ENCODE results near the gene KAT6B.

KAT6B gene

DNA sequence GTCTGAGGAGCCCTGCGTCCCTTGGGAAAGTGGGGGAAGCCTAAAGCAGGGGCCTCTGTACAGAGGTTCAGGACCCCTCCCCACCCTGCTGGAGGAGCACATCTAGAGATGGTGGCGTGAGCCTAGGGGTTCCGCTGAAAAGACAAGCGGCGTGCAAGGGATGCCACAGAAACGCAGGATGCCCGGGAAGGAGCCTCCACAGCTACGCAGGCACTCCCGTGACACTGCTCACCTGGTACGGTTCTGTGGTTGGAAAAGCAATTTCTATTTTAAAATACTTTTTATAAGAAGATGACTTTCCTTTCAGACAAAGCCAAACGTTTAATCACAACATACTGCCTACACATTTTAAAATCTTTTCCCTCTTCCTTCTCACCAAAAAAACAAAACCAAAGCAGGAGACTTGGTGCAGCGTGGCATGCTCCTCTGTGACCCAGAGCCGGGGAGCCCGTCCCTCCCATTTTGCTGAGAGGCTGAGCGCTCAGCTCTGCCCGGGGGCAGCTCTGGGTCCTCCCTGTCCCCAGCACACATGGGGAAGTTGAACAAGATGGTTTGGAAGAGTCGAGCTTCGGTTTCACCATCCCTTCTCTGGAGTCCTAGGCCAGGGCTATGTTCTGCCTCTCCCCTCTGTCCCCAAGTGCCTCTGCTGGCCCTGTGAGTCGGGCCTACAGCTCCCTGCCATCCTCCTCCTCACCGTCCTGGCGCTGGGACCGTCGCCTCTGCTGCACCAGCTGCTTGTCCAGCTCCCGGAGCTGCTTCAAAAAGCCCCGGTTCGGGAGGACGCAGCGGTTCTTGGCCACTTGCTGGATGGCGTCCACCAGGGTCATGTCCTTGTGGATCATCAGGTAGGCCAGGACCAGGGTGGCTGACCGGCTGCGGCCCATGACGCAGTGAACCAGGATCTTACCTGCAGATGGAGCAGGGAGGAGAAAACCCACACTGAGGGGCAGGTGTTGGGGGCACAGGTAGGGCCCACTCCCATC lies 211.1 kb downstream of the KAT6B start:
- ChIA-PET CTCF (interaction anchor here (0.6 to 1.7 kb wide), 4 partner anchors 10 to 198 kb away, joined by 3 to 4 read pairs (median 4); partner anchors contain the start of gene COMTD1), POLR2A (no interaction called here)
- TF ChIP-seq, protein P1, sequence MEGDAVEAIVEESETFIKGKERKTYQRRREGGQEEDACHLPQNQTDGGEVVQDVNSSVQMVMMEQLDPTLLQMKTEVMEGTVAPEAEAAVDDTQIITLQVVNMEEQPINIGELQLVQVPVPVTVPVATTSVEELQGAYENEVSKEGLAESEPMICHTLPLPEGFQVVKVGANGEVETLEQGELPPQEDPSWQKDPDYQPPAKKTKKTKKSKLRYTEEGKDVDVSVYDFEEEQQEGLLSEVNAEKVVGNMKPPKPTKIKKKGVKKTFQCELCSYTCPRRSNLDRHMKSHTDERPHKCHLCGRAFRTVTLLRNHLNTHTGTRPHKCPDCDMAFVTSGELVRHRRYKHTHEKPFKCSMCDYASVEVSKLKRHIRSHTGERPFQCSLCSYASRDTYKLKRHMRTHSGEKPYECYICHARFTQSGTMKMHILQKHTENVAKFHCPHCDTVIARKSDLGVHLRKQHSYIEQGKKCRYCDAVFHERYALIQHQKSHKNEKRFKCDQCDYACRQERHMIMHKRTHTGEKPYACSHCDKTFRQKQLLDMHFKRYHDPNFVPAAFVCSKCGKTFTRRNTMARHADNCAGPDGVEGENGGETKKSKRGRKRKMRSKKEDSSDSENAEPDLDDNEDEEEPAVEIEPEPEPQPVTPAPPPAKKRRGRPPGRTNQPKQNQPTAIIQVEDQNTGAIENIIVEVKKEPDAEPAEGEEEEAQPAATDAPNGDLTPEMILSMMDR (IDR thresholded peaks at IDR 0.05; ENCODE audit: insufficient read depth, low read length, missing control alignments) = no peak
- no peak for DNase-seq (ENCODE audit: low read depth, low spot score)
- H3K4me3 ChIP-seq (ENCODE audit: low read depth, low read length) = no peak overlapping the region

DNA sequence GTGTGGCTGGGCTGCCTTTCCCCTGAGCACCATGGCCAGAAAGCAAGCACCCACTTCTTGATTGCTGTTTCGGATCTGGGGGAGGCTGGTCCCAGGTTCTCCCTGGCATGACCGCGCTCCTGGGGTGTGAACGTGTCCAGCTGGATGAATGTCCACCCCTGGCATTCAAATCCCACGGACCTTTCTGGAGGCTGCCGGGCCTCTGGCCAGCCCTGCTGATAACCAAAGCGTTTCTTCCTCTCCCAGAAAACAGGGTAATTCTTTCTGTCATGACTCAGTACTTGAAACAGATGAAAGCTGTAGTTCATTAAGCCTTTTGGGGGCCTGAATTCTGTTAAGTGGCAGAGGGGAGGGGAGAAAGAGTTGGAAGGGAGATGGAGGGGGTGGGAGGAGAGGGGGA lies 211.9 kb downstream of the KAT6B start:
- no peak overlapping the region for H3K4me3 ChIP-seq (ENCODE audit: low read depth, low read length)
- ChIA-PET CTCF (interaction anchor here (1.0 to 1.7 kb wide), 3 partner anchors 18 to 197 kb away, joined by 3 to 4 read pairs (median 4); partner anchors contain the start of gene COMTD1), POLR2A (interaction anchor here (0.7 kb wide), 1 partner anchor 876 kb away, joined by 3 read pairs; no protein-coding TSS in a partner anchor)
- DNase-seq (ENCODE audit: low read depth, low spot score) = no peak
- TF ChIP-seq, protein P1 (IDR thresholded peaks at IDR 0.05; ENCODE audit: insufficient read depth, low read length, missing control alignments) = no peak

GRCh38 chr10:75040576-75040975 lies 214.2 kb downstream of the KAT6B start:
- DNase-seq (ENCODE audit: low read depth, low spot score) = no peak
- TF ChIP-seq, protein P1 (IDR thresholded peaks at IDR 0.05; ENCODE audit: insufficient read depth, low read length, missing control alignments) = no peak
- no peak overlapping the region for H3K4me3 ChIP-seq (ENCODE audit: low read depth, low read length)
- ChIA-PET CTCF (interaction anchor here (1.0 to 1.5 kb wide), 2 partner anchors 19 to 188 kb away, joined by 3 read pairs; no protein-coding TSS in a partner anchor), POLR2A (no interaction called here)

DNA sequence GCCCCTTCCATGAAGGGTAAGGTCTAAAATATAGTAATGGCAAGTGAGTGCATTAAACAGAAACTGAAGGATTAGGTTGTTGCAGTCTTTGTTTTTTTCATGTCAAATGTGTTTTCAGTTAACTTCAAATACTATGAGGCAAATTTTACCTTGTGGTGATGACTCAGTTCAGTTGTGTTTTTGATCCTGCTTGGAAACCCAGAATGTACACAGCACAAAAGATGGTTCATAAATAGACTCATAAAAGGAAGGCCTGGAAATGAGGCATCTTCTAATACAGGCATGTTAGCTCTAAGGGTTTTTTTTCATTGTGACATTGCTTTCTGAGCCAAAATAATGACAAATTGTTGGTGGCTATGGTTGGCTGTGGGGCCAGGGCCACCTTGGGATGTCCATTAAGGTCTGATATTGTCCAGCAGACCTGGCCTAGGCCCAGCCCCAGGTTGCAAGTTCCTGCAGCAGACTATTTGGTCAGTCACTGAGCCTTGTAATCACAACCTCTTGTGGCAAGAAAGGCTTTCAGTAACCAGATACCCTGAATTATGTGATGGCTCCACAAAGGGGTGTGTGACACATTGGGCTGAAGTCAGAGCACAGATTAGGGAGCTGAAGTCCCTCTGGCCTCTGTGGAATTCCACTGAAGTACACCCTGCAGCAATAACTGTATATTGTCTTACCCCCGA lies 216.0 kb downstream of the KAT6B start:
- CTCF ChIA-PET = interaction anchor here (1.5 kb wide), 1 partner anchor 21 kb away, joined by 3 read pairs; no protein-coding TSS in a partner anchor
- H3K4me3 ChIP-seq (ENCODE audit: low read depth, low read length) = no peak overlapping the region
- TF ChIP-seq, protein P1 (IDR thresholded peaks at IDR 0.05; ENCODE audit: insufficient read depth, low read length, missing control alignments) = no peak
- POLR2A ChIA-PET = no interaction called here
- no peak for DNase-seq (ENCODE audit: low read depth, low spot score)

DNA sequence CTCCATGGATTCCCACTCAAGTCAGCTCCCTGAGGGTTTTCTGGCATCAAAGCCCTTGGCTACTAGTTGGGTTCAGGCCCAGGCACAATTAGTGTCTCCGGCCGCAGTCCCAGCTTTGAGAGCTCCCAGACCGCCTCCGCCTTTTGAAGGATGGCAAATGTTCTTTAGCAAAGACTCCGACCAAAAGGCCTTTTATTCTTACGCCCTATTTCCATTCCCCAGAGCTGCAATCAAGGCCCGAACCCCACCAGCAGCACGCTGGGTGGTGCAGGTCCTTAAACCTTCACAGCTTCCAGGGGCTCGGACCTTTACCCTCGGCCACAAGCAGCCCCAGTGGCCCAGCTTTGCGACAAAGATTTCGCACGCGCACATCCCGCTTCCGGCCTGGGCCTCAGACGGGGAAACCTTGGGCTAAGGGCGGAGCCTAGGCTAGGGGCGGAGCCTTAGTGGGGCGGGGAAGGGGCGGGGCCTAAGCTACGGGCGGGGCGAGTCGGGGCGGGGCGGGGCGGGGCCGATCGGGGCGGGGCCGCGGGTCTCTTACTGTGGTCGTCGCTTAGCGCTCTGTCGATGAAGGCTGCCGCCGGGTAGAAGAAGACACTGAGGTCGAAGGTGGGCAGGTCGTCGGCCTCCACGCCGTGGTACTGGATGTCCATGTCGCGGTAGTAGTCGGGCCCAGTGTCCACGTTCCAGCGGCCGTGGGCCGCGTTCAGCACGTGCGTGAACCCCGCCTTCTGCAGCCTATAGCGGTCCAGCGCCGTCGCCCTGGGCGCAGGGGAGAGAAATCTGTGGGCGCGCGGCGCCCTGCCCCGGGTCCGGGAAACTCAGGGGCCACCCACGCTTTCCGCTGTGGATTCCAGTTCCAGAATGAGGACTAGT lies 217.1 kb downstream of the KAT6B start:
- DNase-seq (ENCODE audit: low read depth, low spot score) = no peak
- TF ChIP-seq, protein P1 (IDR thresholded peaks at IDR 0.05; ENCODE audit: insufficient read depth, low read length, missing control alignments) = no peak
- POLR2A ChIA-PET = interaction anchor here (0.5 kb wide), 1 partner anchor 22 kb away, joined by 3 read pairs; no protein-coding TSS in a partner anchor
- no peak overlapping the region for H3K4me3 ChIP-seq (ENCODE audit: low read depth, low read length)
- CTCF ChIA-PET = no interaction called here
